Suprapubic skin (tissue), 4 donors: ENCODE measurements around the gene FRMD4A.

Experiments
- EP300 ChIP-seq: sonication (generic); formaldehyde crosslinking; IDR thresholded peaks from one replicate; pipeline ENCODE4 v1.6.1; 2017; ENCODE audit warnings: antibody characterized with exemption
- POLR2A ChIP-seq, 2 donors: fragments of 450-650 bp; IDR thresholded peaks; one replicate each; pipeline ENCODE4 v1.6.1; 2017; ENCODE audit warnings: antibody characterized with exemption in 2 of 2, mild to moderate bottlenecking in 2 of 2, moderate library complexity in 2 of 2
- POLR2AphosphoS5 ChIP-seq, 3 donors: sonication (generic); formaldehyde crosslinking; IDR thresholded peaks; one replicate each; pipeline ENCODE4 v1.6.1; 2017; ENCODE audit warnings: antibody characterized with exemption in 3 of 3
- TF ChIP-seq, protein P1 (sequence below), 2 donors: fragments of 200-600 bp in 1 of 2; fragments of 450-650 bp in 1 of 2; sonication (generic) in 1 of 2; IDR thresholded peaks; one replicate each; pipeline ENCODE4 v1.5.1; 2016 to 2019; ENCODE audit warnings: antibody characterized with exemption in 2 of 2, mild to moderate bottlenecking in 1 of 2, moderate library complexity in 1 of 2

DNA sequence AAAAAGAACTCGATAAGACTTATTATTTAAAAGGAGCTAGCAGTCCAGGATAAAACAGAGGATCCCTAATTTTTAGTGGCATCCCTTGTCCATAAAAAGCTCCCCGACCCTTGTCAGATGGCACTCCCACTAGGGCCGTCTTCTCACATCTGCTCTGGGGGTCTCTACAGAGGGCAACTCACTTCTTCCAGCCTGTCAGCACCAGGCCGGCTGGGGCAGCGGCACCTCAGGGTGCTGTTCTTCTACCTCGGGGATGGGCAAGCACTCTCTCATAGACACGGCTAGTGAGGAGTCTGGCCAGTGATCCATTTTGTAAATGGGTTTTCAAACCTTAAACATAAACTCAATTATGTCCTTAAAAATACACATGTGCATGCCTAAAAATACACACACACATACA is 609.2 kb downstream of the FRMD4A start:
- TF ChIP-seq, protein P1, sequence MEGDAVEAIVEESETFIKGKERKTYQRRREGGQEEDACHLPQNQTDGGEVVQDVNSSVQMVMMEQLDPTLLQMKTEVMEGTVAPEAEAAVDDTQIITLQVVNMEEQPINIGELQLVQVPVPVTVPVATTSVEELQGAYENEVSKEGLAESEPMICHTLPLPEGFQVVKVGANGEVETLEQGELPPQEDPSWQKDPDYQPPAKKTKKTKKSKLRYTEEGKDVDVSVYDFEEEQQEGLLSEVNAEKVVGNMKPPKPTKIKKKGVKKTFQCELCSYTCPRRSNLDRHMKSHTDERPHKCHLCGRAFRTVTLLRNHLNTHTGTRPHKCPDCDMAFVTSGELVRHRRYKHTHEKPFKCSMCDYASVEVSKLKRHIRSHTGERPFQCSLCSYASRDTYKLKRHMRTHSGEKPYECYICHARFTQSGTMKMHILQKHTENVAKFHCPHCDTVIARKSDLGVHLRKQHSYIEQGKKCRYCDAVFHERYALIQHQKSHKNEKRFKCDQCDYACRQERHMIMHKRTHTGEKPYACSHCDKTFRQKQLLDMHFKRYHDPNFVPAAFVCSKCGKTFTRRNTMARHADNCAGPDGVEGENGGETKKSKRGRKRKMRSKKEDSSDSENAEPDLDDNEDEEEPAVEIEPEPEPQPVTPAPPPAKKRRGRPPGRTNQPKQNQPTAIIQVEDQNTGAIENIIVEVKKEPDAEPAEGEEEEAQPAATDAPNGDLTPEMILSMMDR (IDR thresholded peaks at IDR 0.05): no peak
- TF ChIP-seq POLR2AphosphoS5 (IDR thresholded peaks at IDR 0.05) (no peak), EP300 (no peak), POLR2A (IDR thresholded peaks at IDR 0.05) (no peak)
